GM23338 (cell line): ENCODE data around the gene CHPF. TPM values are rescaled to one million over a fixed set of nuclear protein-coding genes. Genes with fewer than 3 reads are reported as not detected.
A peak's percentile ranks its signal among the peaks of the same experiment; 100 is the strongest.

Experiments used
- ATAC-seq: fragments of 200-7000 bp; cut with Tn5 transposase; 3 replicates; pipeline ENCODE4 v1.9.1; 2020
- DNase-seq: peaks from one replicate; pipeline ENCODE4 v3.0.0-alpha.2; 2015; ENCODE audit warnings: low spot score
- H2AFZ ChIP-seq: fragments of 200-600 bp; sonication (generic); 2 replicates; pipeline ENCODE4 v1.8.0; 2016; ENCODE audit warnings: antibody characterized with exemption, mild to moderate bottlenecking, moderate library complexity
- H3F3A ChIP-seq: fragments of 200-600 bp; sonication (generic); replicated peaks from 2 replicates; pipeline ENCODE4 v1.8.0; 2017; ENCODE audit warnings: antibody characterized with exemption, mixed run types, low read depth
- H3K27ac ChIP-seq: fragments of 200-600 bp; sonication (generic); 2 replicates; pipeline ENCODE4 v1.6.1; 2016; ENCODE audit warnings: low read depth
- H3K27me3 ChIP-seq: fragments of 200-600 bp; sonication (generic); 2 replicates; pipeline ENCODE4 v1.8.0; 2016; ENCODE audit warnings: mild to moderate bottlenecking, mixed run types, moderate library complexity; ENCODE audit not compliant: insufficient read depth
- H3K36me3 ChIP-seq: fragments of 200-600 bp; sonication (generic); 2 replicates; pipeline ENCODE4 v1.8.0; 2016; ENCODE audit warnings: mild to moderate bottlenecking; ENCODE audit not compliant: insufficient read depth
- H3K4me1 ChIP-seq: fragments of 200-600 bp; sonication (generic); 2 replicates; pipeline ENCODE4 v1.8.0; 2016; ENCODE audit warnings: mild to moderate bottlenecking, moderate library complexity; ENCODE audit not compliant: insufficient read depth
- H3K4me2 ChIP-seq: fragments of 200-600 bp; sonication (generic); 2 replicates; pipeline ENCODE4 v1.7.1; 2017; ENCODE audit warnings: mixed run types
- H3K4me3 ChIP-seq: fragments of 200-600 bp; sonication (generic); 2 replicates; pipeline ENCODE4 v1.6.1; 2016; ENCODE audit warnings: mixed run types
- H3K79me2 ChIP-seq: fragments of 200-600 bp; sonication (generic); replicated peaks from 2 replicates; pipeline ENCODE4 v1.8.0; 2017; ENCODE audit warnings: mild to moderate bottlenecking; ENCODE audit not compliant: insufficient read depth
- H3K9me2 ChIP-seq: fragments of 200-600 bp; sonication (generic); 2 replicates; pipeline ENCODE4 v1.8.0; 2017; ENCODE audit not compliant: insufficient read depth
- H4K20me1 ChIP-seq: fragments of 200-600 bp; sonication (generic); replicated peaks from 2 replicates; pipeline ENCODE4 v1.8.0; 2017; ENCODE audit warnings: mild to moderate bottlenecking; ENCODE audit not compliant: insufficient read depth
- H3K27ac Mint-ChIP-seq: 2 replicates; pipeline ENCODE4 v1.8.0; 2020; ENCODE audit warnings: inconsistent platforms, mild to moderate bottlenecking, moderate library complexity, mixed read lengths
- H3K27me3 Mint-ChIP-seq: 3 replicates; pipeline ENCODE4 v1.8.0; 2022; ENCODE audit warnings: low read depth, mild to moderate bottlenecking, moderate library complexity, mixed read lengths, inconsistent platforms; ENCODE audit not compliant: insufficient read depth, poor library complexity
- H3K36me3 Mint-ChIP-seq: 3 replicates; pipeline ENCODE4 v1.8.0; 2021; ENCODE audit warnings: low read depth, mild to moderate bottlenecking, inconsistent platforms, moderate library complexity, mixed read lengths
- H3K4me1 Mint-ChIP-seq: 3 replicates; pipeline ENCODE4 v1.8.0; 2020; ENCODE audit warnings: mild to moderate bottlenecking, inconsistent platforms, mixed read lengths
- H3K4me3 Mint-ChIP-seq: 3 replicates; pipeline ENCODE4 v1.8.0; 2021; ENCODE audit warnings: moderate library complexity, mild to moderate bottlenecking, inconsistent platforms, mixed read lengths
- H3K9me3 Mint-ChIP-seq: 3 replicates; pipeline ENCODE4 v1.8.0; 2020; ENCODE audit warnings: moderate library complexity, mild to moderate bottlenecking, inconsistent platforms, mixed read lengths
- CREB1 ChIP-seq: fragments of 250-450 bp; sonication (Bioruptor Pico); IDR thresholded peaks from 2 replicates; pipeline ENCODE4 v1.5.0; 2020; ENCODE audit warnings: low read depth, mild to moderate bottlenecking, moderate library complexity
- EZH2phosphoT487 ChIP-seq: fragments of 200-600 bp; sonication (generic); IDR thresholded peaks from one replicate; pipeline ENCODE4 v1.8.1; 2018; ENCODE audit warnings: antibody characterized with exemption; ENCODE audit not compliant: unreplicated experiment
- NANOG ChIP-seq: IDR thresholded peaks from 2 replicates; pipeline ENCODE4 v1.6.1; 2016; ENCODE audit warnings: antibody characterized with exemption, borderline replicate concordance
- POLR2AphosphoS5 ChIP-seq: IDR thresholded peaks from 2 replicates; pipeline ENCODE4 v1.6.1; 2016; ENCODE audit warnings: antibody characterized with exemption, low read depth
- ZNF114 ChIP-seq: fragments of 250-450 bp; sonication (Bioruptor Pico); IDR thresholded peaks from 2 replicates; pipeline ENCODE4 v1.5.0; 2020; ENCODE audit warnings: mild to moderate bottlenecking, moderate library complexity
- ZNF331 ChIP-seq: fragments of 250-450 bp; sonication (Bioruptor Pico); IDR thresholded peaks from 2 replicates; pipeline ENCODE4 v1.5.0; 2020; ENCODE audit warnings: low read depth, mild to moderate bottlenecking, moderate library complexity
- polyA plus RNA-seq: library from polyadenylated mRNA; unstranded; fragments of >200 nt; fragmentation: Nextera tagmentation; extraction: Ambion mirVana; gene quantifications from 2 replicates; pipeline ENCODE4 v1.2.1, GENCODE V29; 2016
- total RNA-seq: library from RNA; depleted of rRNA; stranded (reverse); fragments of >200 nt; shearing (Covaris generic); gene quantifications from 2 replicates; pipeline ENCODE4 v1.2.3, GENCODE V29; 2014
- TF ChIP-seq, protein P1 (sequence below): fragments of 250-450 bp; sonication (Bioruptor Pico); IDR thresholded peaks from 2 replicates; pipeline ENCODE4 v1.5.0; 2020; ENCODE audit warnings: mild to moderate bottlenecking, moderate library complexity
- TF ChIP-seq, protein P2 (sequence below): IDR thresholded peaks from 2 replicates; pipeline ENCODE4 v1.6.1; 2016; ENCODE audit warnings: antibody characterized with exemption
- TF ChIP-seq, protein P3 (sequence below): IDR thresholded peaks from one replicate; pipeline ENCODE4 v1.6.1; 2018; ENCODE audit warnings: antibody characterized with exemption; ENCODE audit not compliant: unreplicated experiment
- TF ChIP-seq, protein P4 (sequence below), 2 experiments: fragments of 200-600 bp in 1 of 2; sonication (generic) in 1 of 2; conservative IDR thresholded peaks; 2 replicates each; pipeline versions ENCODE4 v1.5.1 to v1.6.1; 2016 to 2017; ENCODE audit warnings: antibody characterized with exemption in 2 of 2, low read depth in 2 of 2, mild to moderate bottlenecking in 2 of 2, moderate library complexity in 1 of 2

The CHPF gene
- total and polyA plus RNA-seq, 2 experiments from 2014 or later: 36.5 to 252 TPM

DNA sequence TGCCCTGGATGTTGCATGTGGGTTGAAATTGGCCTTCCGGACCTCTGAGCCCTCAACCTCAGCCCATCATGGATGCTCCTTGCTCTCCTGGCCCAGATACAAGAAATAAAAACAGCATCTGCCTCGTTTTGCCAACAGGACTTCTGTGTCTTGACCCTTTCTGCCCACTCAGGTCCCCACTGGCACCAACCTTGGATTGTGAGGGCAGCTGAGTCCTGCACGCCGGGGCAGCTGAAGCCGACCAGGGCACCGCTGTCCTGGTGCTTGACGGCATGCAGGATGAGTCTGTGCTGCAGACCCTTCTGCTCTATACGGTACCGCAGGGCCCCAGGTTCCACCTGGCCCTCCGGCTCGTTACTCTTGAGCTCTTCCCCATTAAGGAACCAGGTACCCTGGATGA lies 23.0 kb upstream of the CHPF start (continued):
- TF ChIP-seq, protein P1, sequence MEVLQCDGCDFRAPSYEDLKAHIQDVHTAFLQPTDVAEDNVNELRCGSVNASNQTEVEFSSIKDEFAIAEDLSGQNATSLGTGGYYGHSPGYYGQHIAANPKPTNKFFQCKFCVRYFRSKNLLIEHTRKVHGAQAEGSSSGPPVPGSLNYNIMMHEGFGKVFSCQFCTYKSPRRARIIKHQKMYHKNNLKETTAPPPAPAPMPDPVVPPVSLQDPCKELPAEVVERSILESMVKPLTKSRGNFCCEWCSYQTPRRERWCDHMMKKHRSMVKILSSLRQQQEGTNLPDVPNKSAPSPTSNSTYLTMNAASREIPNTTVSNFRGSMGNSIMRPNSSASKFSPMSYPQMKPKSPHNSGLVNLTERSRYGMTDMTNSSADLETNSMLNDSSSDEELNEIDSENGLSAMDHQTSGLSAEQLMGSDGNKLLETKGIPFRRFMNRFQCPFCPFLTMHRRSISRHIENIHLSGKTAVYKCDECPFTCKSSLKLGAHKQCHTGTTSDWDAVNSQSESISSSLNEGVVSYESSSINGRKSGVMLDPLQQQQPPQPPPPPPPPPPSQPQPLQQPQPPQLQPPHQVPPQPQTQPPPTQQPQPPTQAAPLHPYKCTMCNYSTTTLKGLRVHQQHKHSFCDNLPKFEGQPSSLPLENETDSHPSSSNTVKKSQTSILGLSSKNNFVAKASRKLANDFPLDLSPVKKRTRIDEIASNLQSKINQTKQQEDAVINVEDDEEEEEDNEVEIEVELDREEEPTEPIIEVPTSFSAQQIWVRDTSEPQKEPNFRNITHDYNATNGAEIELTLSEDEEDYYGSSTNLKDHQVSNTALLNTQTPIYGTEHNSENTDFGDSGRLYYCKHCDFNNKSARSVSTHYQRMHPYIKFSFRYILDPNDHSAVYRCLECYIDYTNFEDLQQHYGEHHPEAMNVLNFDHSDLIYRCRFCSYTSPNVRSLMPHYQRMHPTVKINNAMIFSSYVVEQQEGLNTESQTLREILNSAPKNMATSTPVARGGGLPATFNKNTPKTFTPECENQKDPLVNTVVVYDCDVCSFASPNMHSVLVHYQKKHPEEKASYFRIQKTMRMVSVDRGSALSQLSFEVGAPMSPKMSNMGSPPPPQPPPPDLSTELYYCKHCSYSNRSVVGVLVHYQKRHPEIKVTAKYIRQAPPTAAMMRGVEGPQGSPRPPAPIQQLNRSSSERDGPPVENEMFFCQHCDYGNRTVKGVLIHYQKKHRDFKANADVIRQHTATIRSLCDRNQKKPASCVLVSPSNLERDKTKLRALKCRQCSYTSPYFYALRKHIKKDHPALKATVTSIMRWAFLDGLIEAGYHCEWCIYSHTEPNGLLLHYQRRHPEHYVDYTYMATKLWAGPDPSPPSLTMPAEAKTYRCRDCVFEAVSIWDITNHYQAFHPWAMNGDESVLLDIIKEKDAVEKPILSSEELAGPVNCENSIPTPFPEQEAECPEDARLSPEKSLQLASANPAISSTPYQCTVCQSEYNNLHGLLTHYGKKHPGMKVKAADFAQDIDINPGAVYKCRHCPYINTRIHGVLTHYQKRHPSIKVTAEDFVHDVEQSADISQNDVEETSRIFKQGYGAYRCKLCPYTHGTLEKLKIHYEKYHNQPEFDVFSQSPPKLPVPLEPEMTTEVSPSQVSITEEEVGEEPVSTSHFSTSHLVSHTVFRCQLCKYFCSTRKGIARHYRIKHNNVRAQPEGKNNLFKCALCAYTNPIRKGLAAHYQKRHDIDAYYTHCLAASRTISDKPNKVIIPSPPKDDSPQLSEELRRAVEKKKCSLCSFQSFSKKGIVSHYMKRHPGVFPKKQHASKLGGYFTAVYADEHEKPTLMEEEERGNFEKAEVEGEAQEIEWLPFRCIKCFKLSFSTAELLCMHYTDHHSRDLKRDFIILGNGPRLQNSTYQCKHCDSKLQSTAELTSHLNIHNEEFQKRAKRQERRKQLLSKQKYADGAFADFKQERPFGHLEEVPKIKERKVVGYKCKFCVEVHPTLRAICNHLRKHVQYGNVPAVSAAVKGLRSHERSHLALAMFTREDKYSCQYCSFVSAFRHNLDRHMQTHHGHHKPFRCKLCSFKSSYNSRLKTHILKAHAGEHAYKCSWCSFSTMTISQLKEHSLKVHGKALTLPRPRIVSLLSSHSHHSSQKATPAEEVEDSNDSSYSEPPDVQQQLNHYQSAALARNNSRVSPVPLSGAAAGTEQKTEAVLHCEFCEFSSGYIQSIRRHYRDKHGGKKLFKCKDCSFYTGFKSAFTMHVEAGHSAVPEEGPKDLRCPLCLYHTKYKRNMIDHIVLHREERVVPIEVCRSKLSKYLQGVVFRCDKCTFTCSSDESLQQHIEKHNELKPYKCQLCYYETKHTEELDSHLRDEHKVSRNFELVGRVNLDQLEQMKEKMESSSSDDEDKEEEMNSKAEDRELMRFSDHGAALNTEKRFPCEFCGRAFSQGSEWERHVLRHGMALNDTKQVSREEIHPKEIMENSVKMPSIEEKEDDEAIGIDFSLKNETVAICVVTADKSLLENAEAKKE (CRISPR knock-in tag): no peak
- TF ChIP-seq POLR2AphosphoS5 (no peak), CREB1 (CRISPR knock-in tag) (no peak)
- TF ChIP-seq, protein P2, sequence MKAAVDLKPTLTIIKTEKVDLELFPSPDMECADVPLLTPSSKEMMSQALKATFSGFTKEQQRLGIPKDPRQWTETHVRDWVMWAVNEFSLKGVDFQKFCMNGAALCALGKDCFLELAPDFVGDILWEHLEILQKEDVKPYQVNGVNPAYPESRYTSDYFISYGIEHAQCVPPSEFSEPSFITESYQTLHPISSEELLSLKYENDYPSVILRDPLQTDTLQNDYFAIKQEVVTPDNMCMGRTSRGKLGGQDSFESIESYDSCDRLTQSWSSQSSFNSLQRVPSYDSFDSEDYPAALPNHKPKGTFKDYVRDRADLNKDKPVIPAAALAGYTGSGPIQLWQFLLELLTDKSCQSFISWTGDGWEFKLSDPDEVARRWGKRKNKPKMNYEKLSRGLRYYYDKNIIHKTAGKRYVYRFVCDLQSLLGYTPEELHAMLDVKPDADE: no peak

DNA sequence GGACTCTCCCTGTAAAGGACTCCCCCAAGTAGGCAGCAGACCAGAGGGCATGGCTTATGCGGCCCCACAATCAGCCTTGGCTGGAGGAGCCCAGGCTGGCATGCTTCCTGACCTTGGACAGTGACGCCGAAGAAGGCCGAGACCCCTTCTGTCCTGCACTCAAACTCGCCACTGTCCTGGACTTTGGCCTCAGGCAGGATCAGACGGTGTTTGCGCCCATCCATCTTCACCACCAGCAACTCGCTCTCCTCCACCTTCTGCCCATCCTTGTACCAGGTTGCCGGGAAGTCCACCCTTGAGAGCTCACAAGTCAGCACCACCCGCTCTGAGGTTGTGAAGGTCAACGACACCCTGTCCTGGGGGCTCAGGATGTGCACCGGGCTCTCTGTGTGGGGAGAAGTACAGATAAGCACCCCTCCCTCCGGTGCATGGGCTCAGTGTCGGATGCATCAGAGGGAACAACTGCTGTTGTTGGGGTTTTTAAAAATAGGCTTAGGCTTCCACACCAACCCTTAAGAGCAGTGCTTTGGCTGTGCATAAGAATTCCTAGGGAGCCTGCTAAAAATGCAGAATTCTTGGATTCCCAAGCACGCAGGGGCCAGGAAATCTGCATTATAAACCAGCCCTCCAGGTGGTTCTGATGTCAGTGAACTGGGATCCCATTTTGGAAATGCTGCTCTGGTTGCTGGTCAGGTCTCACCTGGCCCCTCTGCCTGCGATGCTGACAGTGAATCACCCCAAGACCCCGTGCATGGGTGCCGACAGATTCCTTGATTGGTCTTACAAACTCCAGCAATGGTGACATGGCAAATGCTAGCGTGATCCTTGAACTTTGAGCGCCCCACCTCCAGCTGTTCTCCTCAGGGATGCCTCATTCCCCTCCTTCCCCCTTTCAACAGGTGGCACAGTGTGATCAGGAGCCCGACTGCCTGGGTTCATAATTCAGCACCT lies 21.8 kb upstream of the CHPF start:
- Histone ChIP-seq H3K4me1 (peaks cover 70% of the 10 kb centered on the region), H3K27ac (peak overlapping the region; percentile 99), H2AFZ (no peak overlapping the region), H3F3A (peaks cover 46% of the 10 kb centered on the region), H3K9me2 (no peaks in the 10 kb centered on the region), H3K4me2 (peak overlapping the region; percentile 59), H3K36me3 (peaks cover 8% of the 10 kb centered on the region; the same call in 1 of the 2 replicates), H3K79me2 (peaks cover 20% of the 10 kb centered on the region; the same call in 1 of the 2 replicates), H3K27me3 (peaks cover 13% of the 10 kb centered on the region), H4K20me1 (no peaks in the 10 kb centered on the region), H3K4me3 (peak overlapping the region; percentile 37)
- H3K27me3 Mint-ChIP-seq: peaks cover 44% of the 10 kb centered on the region
- peak; percentile 47 for ATAC-seq
- peak; percentile 98 for DNase-seq
- peaks cover 77% of the 10 kb centered on the region for H3K36me3 Mint-ChIP-seq
- peak overlapping the region; percentile 45 for H3K4me3 Mint-ChIP-seq
- peaks cover 81% of the 10 kb centered on the region for H3K4me1 Mint-ChIP-seq
- H3K9me3 Mint-ChIP-seq: peaks cover 2% of the 10 kb centered on the region; the same call in 2 of the 3 replicates
- H3K27ac Mint-ChIP-seq: peak overlapping the region; percentile 96
- TF ChIP-seq EZH2phosphoT487 (no peak), ZNF114 (CRISPR knock-in tag) (no peak), NANOG (peak; percentile 43; the same call in 1 of the 2 replicates), ZNF331 (CRISPR knock-in tag) (no peak)
- TF ChIP-seq, protein P3, sequence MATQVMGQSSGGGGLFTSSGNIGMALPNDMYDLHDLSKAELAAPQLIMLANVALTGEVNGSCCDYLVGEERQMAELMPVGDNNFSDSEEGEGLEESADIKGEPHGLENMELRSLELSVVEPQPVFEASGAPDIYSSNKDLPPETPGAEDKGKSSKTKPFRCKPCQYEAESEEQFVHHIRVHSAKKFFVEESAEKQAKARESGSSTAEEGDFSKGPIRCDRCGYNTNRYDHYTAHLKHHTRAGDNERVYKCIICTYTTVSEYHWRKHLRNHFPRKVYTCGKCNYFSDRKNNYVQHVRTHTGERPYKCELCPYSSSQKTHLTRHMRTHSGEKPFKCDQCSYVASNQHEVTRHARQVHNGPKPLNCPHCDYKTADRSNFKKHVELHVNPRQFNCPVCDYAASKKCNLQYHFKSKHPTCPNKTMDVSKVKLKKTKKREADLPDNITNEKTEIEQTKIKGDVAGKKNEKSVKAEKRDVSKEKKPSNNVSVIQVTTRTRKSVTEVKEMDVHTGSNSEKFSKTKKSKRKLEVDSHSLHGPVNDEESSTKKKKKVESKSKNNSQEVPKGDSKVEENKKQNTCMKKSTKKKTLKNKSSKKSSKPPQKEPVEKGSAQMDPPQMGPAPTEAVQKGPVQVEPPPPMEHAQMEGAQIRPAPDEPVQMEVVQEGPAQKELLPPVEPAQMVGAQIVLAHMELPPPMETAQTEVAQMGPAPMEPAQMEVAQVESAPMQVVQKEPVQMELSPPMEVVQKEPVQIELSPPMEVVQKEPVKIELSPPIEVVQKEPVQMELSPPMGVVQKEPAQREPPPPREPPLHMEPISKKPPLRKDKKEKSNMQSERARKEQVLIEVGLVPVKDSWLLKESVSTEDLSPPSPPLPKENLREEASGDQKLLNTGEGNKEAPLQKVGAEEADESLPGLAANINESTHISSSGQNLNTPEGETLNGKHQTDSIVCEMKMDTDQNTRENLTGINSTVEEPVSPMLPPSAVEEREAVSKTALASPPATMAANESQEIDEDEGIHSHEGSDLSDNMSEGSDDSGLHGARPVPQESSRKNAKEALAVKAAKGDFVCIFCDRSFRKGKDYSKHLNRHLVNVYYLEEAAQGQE: no peak
- TF ChIP-seq, protein P4, sequence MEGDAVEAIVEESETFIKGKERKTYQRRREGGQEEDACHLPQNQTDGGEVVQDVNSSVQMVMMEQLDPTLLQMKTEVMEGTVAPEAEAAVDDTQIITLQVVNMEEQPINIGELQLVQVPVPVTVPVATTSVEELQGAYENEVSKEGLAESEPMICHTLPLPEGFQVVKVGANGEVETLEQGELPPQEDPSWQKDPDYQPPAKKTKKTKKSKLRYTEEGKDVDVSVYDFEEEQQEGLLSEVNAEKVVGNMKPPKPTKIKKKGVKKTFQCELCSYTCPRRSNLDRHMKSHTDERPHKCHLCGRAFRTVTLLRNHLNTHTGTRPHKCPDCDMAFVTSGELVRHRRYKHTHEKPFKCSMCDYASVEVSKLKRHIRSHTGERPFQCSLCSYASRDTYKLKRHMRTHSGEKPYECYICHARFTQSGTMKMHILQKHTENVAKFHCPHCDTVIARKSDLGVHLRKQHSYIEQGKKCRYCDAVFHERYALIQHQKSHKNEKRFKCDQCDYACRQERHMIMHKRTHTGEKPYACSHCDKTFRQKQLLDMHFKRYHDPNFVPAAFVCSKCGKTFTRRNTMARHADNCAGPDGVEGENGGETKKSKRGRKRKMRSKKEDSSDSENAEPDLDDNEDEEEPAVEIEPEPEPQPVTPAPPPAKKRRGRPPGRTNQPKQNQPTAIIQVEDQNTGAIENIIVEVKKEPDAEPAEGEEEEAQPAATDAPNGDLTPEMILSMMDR (conservative IDR thresholded peaks at IDR 0.05; ENCODE audit: low read depth in 2 of 2): no peak
